ENCODE data around the gene SLC18A2.
"Not testable (repeated sequence)": the region's sequence is repeated elsewhere in the genome, so short reads cannot be mapped to it uniquely, and the experiment has no call there.

The SLC18A2 gene

DNA sequence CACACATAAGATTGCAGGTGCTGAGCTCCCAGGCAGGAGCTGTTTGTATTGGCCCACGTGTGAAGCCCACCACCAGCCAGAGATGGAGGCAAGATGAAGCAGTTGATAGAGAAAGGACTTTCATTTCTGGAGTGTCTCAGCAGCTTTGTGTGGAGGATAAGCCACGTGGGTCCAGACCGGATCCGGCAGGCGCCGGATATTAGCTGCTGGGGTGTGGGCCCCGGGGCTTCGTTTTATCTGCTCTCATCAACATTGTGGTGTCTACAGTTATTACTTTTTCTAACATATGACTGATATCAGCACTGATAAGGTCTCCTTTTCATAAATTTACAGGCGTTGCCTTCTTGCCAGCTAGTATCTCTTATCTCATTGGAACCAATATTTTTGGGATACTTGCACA, 25.5 kb downstream of the SLC18A2 start:
- DNase-seq = no peak

DNA sequence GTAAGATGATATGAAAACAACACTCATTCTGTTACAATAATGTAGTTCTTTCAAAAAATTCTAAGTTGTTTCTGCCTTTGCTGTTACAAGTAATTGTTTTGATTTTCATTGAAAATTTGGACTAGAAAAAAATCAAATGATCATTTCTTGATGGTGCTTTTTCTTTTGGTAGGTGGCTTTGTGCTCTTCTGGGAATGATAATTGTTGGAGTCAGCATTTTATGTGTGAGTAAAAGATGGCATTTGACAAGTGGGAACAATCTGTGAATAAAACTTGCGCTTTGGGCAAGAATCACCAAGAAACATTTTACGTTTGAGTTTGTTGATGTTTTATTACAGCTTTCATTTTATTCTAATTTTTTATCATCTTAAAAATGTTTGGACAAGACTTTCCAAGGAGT, 25.9 kb downstream of the SLC18A2 start:
- DNase-seq = no peak

DNA sequence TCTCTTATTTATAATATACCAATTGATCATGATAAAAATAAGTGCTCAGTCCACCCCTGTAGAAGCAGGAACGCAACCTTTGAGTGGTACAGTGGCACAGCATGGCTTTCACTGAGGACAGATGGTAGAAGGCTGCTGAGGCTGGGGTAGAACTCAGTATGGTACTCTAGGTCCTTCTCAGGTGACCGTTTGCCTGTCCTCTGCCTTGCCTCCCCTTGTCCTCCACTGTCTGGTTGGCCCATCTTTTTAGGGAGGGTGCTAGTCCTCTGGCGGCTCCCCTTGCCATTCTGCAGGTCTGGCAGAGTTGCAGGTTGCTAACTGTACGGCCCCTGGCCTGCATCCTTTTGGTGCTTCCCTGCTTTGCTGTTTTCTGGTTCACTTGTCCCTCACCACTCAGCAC, 27.3 kb downstream of the SLC18A2 start:
- no peak for DNase-seq

DNA sequence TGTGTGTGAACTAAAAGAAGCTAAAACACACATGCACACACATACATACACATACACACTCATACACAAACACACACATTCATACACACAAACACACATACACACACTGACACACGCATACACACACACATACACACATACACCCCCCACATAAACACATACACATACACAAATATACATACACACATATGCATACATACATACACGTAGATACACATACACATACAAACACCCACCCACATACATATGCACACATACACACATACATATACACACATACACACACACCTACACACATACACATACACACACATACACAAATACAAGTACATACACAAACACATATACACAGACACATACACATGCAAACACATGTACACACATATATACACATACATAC, 28.0 kb downstream of the SLC18A2 start:
- DNase-seq = no peak

DNA sequence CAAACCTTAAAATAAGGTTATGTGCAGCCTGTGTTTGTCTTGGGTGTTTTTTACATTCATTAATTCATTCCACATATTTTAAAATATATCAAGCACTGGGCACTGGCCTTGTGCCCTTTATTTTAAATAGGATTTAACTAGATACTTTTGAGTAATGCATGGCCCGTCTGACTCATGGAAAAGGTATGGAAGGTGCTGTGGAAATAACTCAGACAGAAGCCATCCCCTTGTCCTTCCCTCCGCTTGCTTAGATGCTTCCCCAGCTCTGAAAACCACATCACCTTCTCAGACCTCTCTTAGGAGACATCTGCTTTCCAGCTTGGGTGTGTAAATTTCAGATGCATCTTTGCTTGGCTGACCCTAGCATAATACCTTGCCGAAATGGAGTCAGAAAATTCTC, 30.5 kb downstream of the SLC18A2 start:
- no peak for DNase-seq

DNA sequence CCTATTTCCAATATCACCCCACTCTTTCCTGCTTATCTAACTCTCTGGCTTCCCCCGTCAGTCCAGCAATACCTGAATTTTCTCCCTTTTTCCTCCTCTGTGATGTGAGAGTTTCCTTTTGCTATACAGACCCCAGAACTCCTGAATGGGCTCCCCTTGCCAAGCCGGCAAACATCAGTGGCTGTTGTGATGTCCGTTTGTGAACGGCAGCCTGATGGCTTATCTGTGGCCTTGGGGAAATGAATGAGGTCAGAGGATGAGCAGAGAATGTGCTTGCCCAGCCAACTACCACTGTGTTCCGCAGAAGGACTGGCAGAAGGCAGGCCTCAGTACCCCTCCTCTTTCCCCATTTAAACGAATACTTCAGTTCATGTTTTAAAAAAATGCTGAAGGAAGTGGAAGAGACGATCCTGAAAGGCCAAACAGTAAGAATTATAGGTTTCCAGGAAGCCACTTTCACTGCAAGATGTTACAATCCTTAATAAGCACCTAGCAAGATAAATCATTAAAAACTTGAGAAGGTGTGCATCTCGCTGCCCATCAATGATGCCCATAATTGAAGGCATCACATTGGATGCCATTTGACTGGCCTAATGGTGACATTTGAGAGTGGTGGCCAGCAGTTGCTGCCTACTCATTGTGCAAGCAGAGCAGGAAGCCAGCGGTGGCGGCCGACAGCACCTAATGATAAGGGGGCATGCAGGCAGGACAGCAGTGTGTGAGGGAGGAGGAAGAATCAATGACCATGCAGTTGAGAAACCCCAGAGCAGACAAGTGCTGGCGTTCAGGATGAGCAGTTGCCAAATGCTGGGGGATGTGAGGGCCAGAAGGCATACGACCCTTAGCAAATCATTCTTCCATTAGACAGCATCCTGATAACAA, 31.5 kb downstream of the SLC18A2 start:
- no peak for DNase-seq

DNA sequence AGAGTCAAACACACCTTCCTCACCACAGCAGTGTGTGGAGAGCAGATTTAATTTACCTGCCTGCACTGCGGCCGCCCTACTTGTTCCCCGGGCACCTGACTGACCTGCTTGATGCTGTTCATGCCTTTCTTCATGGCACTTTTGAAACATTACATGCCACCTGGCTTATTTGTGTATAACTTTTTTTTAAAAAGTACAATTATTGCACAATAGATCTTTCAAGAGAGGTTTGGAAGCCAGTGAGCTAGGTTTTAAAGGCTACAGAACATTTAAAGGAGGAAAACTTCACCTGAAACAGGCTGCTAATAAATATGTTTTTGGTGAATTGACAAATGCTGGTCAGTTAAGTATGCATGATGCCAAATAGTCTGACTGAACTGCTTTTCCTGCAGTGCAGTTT, 33.1 kb downstream of the SLC18A2 start:
- no peak for DNase-seq

DNA sequence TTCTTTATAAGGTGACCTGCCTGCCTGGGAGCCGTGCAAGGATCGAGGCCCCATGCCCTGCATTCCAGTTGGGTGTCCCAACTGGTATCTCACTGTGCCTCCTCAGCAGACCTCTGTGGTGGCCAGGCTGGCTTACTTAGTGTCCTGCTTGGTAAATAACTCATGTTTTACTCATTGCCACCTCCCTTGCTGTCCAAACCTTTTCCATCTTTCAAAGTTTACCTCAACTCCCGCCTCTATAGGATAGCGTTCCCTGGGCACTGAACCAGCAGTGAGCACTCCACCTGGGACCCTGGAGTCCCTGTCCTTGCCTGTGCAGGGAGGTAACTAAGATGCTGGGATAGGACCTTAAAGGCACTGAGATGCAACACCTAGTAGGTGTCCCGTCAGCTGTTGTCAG, 33.6 kb downstream of the SLC18A2 start:
- no peak for DNase-seq

DNA sequence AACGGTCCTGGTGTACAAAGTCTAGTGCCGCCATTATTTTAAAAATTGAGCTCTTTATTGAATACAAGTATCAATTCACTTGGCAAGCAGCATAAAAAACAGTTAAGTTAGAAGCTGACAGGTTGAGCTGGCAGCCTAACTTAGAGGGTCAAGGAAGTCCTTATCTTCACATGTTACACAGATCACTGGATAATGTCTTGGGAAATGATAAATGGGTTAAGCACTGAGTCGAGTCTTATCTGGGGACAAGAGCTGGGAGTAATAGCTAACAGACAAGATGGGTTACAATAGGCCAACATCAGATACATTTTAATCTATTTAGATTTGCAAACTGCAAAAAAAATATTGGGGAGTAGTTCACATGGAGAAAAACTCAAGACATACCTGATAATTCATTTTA, 34.2 kb downstream of the SLC18A2 start:
- DNase-seq = no peak

DNA sequence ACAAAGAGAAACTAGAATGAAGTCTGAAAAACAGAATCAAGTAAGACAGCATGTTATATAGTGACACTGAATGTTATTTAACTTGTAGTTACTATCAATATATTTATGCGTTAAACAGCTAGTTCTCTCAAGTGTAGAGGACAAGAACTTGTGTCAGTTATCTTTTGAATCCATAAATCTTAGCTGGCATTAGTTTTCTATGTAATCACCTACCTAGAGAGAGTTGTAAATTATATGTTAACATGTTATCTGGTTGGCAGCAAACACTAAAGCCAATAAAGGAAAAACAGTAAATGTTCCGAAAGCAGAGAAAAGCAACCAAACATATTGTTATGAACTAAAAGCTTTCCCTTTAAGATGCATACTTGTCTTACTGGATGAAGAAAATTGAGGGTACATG, 36.8 kb downstream of the SLC18A2 start:
- no peak for DNase-seq

DNA sequence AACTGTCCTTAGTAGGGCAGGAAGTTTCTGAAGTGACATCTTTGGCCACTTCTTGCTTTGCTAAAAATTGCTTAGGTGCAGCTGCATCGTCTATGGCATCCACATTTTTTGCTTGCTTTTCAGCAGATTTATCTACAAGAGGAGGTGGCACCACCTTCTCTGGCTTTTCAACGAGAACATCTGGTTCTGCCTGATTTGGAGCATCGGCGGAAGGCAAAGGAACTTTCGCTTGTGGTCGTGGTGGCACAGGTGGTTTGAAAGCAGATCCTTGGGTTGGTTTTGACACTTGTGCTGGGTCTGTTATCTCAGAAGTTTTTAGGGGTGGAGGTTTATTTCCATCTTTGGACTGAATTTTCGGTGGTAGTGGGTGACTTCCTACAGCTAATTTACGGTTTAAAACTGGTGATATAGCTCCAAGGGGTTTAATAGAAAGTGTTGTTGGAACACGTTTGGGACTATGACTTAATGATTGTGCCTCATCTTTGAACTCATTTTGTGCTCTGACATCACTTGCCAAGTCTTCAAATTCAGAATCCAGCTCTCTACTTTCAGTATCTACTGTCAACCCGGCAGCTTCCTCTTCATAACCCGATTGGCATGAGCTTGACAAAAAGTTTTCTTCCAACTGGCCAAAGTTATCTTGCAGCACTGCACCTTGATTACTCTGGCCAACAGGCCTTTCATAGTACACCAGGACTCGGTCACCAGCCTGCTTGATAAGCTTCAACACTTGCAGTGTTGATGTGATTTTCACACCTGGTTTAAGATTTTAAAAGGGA, 44.0 kb downstream of the SLC18A2 start:
- no peak for DNase-seq

DNA sequence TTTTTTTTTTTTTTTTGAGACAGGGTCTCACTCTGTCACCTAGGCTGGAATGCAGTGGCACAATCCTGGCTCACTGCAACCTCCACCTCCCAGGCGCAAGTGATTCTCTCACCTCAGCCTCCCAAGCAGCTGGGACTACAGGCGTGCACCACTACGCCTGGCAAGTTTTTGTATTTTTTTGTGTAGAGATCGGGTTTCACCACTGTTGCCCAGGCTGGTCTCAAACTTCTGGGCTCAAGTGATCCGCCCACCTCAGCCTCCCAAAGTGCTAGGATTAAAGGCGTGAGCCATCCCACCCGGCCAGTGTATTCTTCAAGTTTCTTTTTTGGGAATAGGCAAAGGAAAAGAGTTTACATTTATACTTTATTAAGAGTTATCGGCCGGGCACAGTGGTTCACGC, 50.0 kb downstream of the SLC18A2 start:
- DNase-seq = not testable (repeated sequence)

DNA sequence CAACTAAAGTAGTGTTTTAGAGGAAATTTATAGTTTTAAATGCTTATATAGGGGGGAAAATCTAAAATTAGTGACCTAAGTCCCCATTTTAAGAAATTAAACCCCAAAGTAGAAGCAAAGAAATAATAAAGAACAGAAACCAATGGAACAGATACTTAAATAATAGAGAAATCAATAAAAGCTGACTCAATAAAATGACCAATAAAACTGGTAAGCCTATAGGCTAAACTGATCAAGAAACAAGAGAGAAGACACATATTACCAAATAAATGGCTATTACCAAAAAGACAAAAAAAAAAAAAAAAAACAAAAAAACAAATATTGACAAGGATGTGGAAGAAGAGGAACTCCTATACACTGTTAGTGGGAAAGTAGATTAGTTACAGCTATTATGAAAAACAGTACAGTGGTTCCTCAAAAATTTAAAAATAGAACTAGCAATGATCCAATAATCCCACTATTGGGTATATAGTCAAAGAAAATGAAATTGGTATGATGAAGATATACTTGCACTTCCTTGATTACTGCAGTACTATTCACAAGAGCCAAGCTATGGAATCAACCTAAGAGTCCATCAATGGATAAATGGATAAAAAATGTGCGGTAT, 53.2 kb downstream of the SLC18A2 start:
- no peak for DNase-seq

DNA sequence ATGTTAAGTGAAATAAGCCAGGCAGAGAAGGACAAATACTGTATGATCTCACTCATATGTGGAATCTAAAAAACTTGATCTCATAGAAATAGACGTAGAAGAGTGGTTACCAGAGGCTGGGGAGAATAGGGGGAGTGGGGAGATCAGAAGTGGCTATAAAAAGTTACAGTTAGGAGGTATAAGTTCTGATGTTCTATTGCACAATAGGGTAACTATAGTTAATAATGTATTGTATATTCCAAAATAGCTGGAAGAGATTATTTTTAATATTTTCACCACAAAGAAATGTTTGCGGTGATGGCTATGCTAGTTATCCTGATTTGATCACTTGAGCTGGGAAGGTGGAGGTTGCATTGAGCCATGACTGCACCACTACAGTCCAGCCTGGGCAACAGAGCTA, 53.8 kb downstream of the SLC18A2 start:
- DNase-seq = no peak

DNA sequence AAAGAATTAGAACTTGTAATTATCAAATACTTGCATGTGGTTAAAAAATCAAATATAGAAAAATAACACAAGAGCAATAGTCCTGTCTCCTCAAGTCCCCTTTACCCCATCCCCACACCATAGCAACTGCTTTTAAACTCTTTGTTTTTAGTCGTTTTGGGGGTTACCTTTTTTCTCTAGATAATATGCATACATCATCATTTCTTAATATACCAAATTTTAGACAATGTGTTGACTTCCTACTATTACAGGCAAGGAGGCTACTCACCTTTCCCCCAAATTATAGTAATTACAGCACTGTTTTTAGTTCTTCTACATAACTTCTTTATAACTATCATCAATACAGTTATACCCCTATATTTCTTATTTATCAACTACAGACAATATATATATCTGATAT, 57.3 kb downstream of the SLC18A2 start:
- DNase-seq = no peak

DNA sequence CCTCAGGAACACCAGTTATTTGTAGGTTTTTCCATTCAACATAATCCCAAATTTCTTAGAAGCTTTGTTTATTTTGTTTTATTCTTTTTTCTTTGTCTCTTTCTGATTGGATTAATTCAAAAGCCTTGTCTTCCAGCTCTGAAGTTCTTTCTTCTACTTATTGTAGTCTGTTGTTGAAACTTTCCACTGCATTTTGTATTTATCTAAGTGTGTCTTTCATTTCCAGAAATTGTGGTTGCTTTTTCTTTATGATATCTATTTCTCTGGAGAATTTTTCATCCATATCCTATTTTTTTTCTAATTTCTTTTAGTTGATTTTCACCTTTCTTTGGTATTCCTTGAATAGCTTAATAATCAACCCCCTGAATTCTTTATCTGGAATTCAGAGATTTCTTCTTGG, 58.5 kb downstream of the SLC18A2 start:
- no peak for DNase-seq

DNA sequence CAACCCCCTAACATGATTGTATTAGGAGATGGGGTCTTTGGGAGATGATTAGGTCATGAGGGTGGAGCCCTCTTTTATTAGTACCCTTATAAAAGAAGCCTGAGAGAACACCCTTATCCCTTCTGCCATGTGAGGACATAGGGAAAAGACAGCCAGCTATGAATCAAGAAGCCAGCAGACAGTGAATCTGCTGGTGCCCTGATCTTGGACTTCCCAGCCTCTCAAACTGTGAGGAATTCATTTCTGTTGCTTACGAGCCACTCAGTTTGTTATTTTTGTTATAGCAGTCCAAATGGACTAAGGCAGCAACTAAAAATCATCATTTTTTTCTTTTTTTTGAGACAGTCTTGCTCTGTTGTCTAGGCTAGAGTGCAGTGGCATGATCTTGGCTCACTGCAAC, 59.8 kb downstream of the SLC18A2 start:
- no peak for DNase-seq

DNA sequence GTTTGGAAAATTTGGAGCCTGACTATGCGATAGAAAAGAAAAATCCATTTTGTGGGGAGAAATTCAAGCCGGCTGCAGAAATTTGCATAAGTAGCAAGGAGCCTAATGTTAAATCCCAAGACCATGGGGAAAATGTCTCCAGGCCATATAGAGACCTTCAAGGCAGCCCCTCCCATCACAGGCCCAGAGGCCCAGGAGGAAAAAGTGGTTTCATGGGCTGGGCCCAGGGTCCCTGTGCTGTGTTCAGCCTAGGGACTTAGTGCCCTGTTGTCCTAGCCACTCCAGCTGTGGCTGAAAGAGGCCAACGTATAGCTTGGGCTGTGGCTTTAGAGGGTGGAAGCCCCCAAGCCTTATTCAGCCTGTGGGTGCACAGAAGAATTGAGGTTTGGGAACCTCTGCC, 62.5 kb downstream of the SLC18A2 start:
- not testable (repeated sequence) for DNase-seq

DNA sequence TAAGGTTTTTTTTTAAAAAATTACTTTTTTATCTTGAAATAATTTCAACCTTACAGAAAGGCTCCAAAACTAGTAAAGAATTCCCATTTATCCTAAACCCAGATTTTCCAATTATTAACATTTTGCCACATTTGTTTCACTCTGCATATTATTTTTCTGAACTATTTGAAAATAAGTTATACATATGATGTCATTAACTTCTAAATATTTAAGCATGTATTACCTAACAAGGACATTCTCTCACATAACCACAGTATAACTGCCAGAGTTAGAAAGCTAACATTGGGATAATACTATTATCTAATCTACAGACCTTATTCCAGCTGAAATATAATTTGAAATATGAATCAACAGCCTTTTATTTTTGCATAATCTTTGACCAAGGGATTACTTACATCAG, 65.8 kb downstream of the SLC18A2 start:
- DNase-seq = no peak

DNA sequence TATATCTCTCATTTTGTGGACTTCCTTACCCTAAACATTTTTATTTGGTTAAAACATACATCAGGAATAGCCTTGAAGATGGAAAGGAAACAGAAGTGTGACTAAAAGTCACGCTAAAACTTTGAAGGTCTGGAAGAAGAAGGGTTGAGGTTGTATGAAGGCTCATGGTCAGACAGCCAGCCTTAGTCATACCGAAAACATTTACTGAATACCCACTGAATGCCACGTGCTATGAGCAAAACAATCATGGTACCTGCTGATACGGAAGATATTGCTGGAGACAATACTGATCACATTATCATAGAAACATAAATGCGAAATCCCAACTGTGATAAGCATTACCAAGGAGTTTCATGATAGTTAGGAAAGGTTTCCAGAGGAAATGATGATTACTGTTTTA, 70.3 kb downstream of the SLC18A2 start:
- no peak for DNase-seq

DNA sequence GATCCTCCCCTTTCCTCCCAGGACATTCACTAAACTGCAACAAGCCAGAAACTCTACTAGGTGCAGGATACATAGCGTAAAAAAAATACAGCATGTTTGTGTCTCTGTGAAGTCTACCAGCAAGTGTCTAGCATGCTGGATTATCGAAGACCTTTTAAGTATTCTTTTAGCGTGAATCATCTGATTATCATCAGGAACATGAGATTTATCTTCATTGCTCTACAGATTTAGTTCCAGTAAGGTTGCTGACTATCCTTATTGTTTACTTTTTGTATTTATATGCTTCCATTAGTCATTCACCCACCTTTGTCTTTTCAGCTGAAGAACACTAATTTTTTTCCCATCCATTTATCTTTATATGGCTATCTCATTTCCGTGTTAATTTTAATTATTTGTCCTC, 71.5 kb downstream of the SLC18A2 start:
- DNase-seq = no peak

DNA sequence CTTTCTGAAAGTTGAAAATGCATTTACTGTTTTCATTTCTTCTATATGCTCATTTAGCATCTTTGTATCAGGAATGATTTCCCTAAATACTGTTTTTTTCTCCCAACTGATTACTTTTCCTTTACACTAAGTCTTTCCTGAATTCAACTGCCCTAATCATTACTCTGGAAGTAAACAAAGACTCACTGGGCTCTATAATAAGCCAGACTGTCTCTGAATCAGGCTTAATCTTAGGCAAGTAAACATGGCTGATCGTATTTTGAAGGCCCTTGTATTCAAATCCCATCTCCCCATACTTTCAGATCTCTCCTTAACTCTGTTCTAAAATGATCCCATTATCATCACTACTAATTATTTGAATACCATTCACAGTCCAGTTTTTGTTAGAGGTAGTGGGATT, 72.7 kb downstream of the SLC18A2 start:
- no peak for DNase-seq

DNA sequence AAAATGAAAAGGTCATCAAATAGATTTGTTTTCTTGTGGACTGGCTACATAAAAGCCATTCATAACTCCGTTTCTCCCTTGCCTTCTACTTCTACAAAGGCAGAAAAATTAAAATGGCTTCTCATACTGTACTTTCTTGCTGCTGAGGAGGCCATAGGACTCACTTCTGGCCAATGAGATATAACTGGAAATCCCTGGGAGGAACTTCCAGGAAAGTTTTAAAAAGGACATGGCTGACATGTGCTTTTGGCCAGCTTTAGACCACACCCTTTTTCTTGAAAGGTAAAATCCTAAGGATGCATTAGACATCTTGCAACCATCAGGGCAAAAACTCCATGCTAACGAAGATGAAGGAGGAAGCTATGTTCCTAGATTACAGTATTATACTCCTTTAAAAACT, 75.8 kb downstream of the SLC18A2 start:
- DNase-seq = no peak

DNA sequence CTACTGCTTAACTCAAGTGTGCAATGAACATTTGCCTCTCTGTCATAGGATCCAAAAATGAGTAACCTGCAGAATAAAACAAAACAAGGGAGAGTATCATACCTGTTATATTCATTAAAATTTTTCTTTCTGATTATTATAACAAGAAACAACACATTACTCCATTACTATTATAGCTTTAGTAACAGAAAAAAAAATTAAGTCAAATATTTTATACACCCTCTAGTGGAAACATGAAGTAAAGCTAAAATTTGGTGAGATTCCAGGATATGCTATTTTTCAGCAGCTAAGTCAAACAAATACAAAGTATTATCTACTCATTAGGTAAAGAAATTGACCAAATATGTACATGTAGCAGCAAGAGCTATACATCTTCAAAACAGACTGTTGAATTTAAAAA, 78.0 kb downstream of the SLC18A2 start:
- no peak for DNase-seq

Data from stimulated activated CD4-positive, alpha-beta T cell treated with anti-CD3 and anti-CD28 coated beads, Interleukin-15, amount 100 ng/mL, for 24 hours (primary cell).